OCI-LY1 (cell line): ENCODE results near the gene DDX19B.
A peak's percentile ranks its signal among the peaks of the same experiment; 100 is the strongest.

Source experiments
- H2AFZ ChIP-seq: fragments of 200-600 bp; sonication (generic), shearing (Covaris generic); 2 replicates; pipeline ENCODE4 v1.6.0; 2014; ENCODE audit warnings: antibody characterized with exemption, mild to moderate bottlenecking, low read length
- H3F3A ChIP-seq: fragments of 200-600 bp; sonication (generic), shearing (Covaris generic); 2 replicates; pipeline ENCODE4 v1.6.0; 2014; ENCODE audit warnings: mild to moderate bottlenecking, antibody characterized with exemption, low read length, moderate library complexity; ENCODE audit not compliant: insufficient read depth
- H3K27ac ChIP-seq: fragments of 200-600 bp; sonication (generic); 2 replicates; pipeline ENCODE4 v1.5.1; 2014; ENCODE audit warnings: low read length, mixed run types, mild to moderate bottlenecking, low read depth; ENCODE audit not compliant: poor library complexity, severe bottlenecking
- H3K27me3 ChIP-seq: fragments of 200-600 bp; sonication (generic); 2 replicates; pipeline ENCODE4 v1.6.0; 2014; ENCODE audit warnings: antibody characterized with exemption, mild to moderate bottlenecking, low read length, moderate library complexity; ENCODE audit not compliant: insufficient read depth
- H3K36me3 ChIP-seq: fragments of 200-600 bp; sonication (generic); 2 replicates; pipeline ENCODE4 v1.6.1; 2014; ENCODE audit warnings: mild to moderate bottlenecking, antibody characterized with exemption, low read length, moderate library complexity, mixed read lengths; ENCODE audit not compliant: insufficient read depth
- H3K4me1 ChIP-seq: fragments of 200-600 bp; sonication (generic); 2 replicates; pipeline ENCODE4 v1.5.1; 2014; ENCODE audit warnings: mild to moderate bottlenecking, low read length, moderate library complexity; ENCODE audit not compliant: insufficient read depth, severe bottlenecking
- H3K4me2 ChIP-seq: fragments of 200-600 bp; sonication (generic), shearing (Covaris generic); 2 replicates; pipeline ENCODE4 v1.6.1; 2014; ENCODE audit warnings: low read length
- H3K4me3 ChIP-seq: fragments of 200-600 bp; sonication (generic); 2 replicates; pipeline ENCODE4 v1.5.1; 2014; ENCODE audit warnings: low read length, low read depth, mild to moderate bottlenecking, mixed read lengths; ENCODE audit not compliant: poor library complexity, severe bottlenecking
- H3K79me2 ChIP-seq: fragments of 200-600 bp; shearing (Covaris generic); 2 replicates; pipeline ENCODE4 v1.6.1; 2016; ENCODE audit warnings: mixed run types, low read length, mixed read lengths; ENCODE audit not compliant: insufficient read depth
- H3K9ac ChIP-seq: fragments of 200-600 bp; sonication (generic), shearing (Covaris generic); 2 replicates; pipeline ENCODE4 v1.6.1; 2014; ENCODE audit warnings: mild to moderate bottlenecking, low read length, mixed read lengths
- H3K9me2 ChIP-seq: fragments of 200-600 bp; sonication (generic), shearing (Covaris generic); 2 replicates; pipeline ENCODE4 v1.6.1; 2014; ENCODE audit warnings: low read depth, mild to moderate bottlenecking, low read length, mixed read lengths
- H3K9me3 ChIP-seq: fragments of 200-600 bp; shearing (Covaris generic); 2 replicates; pipeline ENCODE4 v1.6.1; 2014; ENCODE audit warnings: low read length, mixed read lengths
- H4K20me1 ChIP-seq: fragments of 200-600 bp; sonication (generic), shearing (Covaris generic); 2 replicates; pipeline ENCODE4 v1.6.0; 2016; ENCODE audit warnings: mild to moderate bottlenecking, low read length; ENCODE audit not compliant: insufficient read depth
- EZH2 ChIP-seq: fragments of 200-600 bp; sonication (generic), shearing (Covaris generic); IDR thresholded peaks from 2 replicates; pipeline ENCODE4 v1.8.0; 2017; ENCODE audit warnings: borderline replicate concordance, mixed run types, mild to moderate bottlenecking, antibody characterized with exemption, low read length, moderate library complexity, mixed read lengths
- TF ChIP-seq, protein P1 (sequence below): fragments of 200-600 bp; sonication (generic), shearing (Covaris generic); IDR thresholded peaks from 2 replicates; pipeline ENCODE4 v1.5.1; 2017; ENCODE audit warnings: mild to moderate bottlenecking, antibody characterized with exemption, low read length, moderate library complexity, mixed read lengths

The DDX19B gene

DNA sequence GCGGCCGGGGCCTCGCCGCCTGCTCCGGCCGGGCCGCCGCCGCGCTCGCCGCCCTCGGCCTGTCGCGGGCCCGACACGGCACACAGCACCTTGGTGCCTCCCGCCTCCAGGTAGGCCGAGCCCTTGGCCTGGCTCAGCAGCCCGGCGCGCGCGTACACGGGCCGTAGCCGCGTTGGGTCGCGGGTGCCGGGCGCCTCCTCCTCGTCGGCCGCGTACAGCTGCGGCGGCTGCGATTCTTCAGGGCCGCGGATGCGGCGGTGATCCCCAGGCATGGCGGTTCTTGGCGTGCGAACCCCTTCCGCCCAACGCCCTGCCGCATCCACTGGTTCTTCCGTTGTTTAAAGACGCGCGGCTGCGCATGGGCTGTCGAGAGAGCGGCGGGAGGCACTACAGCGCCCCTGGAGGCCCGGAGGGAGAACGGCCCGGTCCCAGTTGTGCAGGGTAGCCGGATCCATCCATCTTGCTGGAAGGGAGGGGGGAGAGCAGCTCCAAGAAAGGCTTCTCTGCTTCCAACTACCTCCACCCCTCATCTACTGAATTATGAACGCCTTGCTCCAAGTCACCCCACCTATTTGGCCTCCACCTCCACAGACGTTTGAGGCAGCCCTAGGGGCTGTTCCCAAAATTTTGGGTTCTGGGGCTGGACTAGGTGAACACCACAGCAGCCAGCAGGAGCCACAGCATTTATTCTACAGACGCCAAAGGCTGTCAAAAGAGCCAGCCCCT, 47.2 kb upstream of the DDX19B start, which contains the start of gene EXOSC6:
Gene EXOSC6 (minus strand): TSS at position 312 of the 726 bp plus-strand sequence. CDS start 40 bp downstream, at position 272.
- H3K4me3 ChIP-seq = peak within 1 kb of the TSS; percentile 80
- H3K9me2 ChIP-seq = no peaks in the 10 kb centered on the region
- H3K79me2 ChIP-seq = peaks cover 25% of the 10 kb centered on the region
- peaks cover 15% of the 10 kb centered on the region for H3K4me1 ChIP-seq
- no peaks in the 10 kb centered on the region for H3F3A ChIP-seq
- peak within 1 kb of the TSS; percentile 89 for H3K4me2 ChIP-seq
- peak within 1 kb of the TSS; percentile 88 for H3K9ac ChIP-seq
- TF ChIP-seq, protein P1, sequence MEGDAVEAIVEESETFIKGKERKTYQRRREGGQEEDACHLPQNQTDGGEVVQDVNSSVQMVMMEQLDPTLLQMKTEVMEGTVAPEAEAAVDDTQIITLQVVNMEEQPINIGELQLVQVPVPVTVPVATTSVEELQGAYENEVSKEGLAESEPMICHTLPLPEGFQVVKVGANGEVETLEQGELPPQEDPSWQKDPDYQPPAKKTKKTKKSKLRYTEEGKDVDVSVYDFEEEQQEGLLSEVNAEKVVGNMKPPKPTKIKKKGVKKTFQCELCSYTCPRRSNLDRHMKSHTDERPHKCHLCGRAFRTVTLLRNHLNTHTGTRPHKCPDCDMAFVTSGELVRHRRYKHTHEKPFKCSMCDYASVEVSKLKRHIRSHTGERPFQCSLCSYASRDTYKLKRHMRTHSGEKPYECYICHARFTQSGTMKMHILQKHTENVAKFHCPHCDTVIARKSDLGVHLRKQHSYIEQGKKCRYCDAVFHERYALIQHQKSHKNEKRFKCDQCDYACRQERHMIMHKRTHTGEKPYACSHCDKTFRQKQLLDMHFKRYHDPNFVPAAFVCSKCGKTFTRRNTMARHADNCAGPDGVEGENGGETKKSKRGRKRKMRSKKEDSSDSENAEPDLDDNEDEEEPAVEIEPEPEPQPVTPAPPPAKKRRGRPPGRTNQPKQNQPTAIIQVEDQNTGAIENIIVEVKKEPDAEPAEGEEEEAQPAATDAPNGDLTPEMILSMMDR = peak; percentile 89
- no peak for TF ChIP-seq EZH2
- H4K20me1 ChIP-seq = no peaks in the 10 kb centered on the region
- no peak within 1 kb of the TSS for H2AFZ ChIP-seq
- peaks cover 61% of the 10 kb centered on the region for H3K36me3 ChIP-seq
- H3K9me3 ChIP-seq = no peaks in the 10 kb centered on the region
- H3K27me3 ChIP-seq = no peaks in the 10 kb centered on the region
- H3K27ac ChIP-seq = peak within 1 kb of the TSS; percentile 69

DNA sequence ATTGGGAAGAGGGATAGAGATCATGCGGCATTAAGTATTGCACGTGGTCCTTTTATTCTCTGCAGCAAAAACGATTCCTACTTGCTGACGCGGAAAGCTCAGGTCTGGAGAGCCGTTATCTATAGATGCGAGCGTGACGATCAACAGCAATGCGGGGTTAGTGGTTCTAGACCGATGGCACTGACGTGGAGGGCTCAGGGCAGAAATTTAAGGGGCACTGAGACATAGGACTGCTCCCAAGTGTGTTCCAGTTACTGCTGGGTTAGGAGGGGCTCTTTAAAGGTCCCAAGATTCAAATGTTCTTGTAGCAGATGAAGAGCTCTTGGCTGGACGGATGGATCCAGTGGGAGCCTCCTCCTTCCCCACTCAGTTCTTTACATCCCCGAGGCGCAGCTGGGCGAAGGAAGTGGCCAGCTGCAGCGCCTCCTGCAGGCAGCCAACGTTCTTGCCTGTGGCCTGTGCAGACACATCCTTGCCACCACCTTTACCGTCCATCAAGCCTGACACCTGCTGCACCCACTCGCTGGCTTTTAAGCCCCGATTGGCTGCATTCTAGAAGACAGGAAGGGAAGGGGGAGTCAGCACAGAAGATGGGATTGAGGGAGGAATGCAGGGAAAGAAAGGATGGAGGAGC, 46.5 kb upstream of the DDX19B start:
- Histone ChIP-seq H3K4me1 (peaks cover 15% of the 10 kb centered on the region), H3K4me2 (peak overlapping the region; percentile 63; the same call in 1 of the 2 replicates), H3K9me3 (no peaks in the 10 kb centered on the region), H3F3A (no peaks in the 10 kb centered on the region), H3K36me3 (peaks cover 68% of the 10 kb centered on the region), H3K79me2 (peaks cover 25% of the 10 kb centered on the region), H3K27me3 (no peaks in the 10 kb centered on the region), H3K27ac (no peak overlapping the region), H2AFZ (no peak overlapping the region), H4K20me1 (no peaks in the 10 kb centered on the region), H3K4me3 (peak overlapping the region; percentile 80), H3K9me2 (no peaks in the 10 kb centered on the region), H3K9ac (no peak overlapping the region)
- TF ChIP-seq, protein P1 = peak; percentile 66
- no peak for TF ChIP-seq EZH2

DNA sequence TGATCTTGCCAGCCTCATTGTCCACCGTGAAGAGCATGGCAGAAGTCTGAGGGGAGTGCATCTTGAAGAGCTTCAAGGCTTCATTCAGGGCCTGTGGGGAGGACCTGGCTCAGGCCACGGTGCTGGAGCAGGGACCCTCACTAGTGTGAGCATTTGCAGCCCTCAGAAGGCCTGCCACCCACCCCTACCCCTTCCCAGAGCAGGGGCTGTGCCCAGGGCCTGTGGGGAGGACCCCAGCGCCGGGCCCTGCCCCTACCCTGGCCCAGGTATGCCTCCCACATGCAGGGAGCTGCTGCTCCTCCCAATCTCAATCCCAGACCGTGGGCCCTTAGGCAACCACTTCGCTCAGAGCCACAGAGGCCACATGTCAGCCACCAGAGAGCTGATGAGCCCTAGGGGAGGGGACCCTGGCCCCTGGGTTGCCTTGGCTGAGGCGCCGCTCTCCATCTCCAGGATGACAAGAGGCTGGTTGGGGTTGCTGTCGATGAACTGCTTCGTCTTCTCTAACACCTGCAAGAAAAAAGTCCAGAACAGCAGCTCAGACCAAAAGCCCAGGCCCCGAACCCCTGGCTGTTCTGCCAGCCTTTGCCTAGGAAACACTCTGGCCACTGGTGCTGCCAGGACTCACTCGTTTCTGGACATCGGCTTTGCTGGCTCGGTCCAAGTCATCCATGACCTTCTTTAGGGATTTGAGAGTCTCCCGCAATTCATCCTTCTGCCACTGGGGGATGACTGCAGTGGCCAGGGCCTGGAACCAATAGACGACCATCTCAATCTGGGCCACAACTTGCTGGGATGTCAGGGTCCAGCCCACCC, 45.5 kb upstream of the DDX19B start:
- H4K20me1 ChIP-seq = no peaks in the 10 kb centered on the region

More for the DNA sequence above, 45.5 kb upstream of the DDX19B start:
- Histone ChIP-seq H3K79me2 (peaks cover 24% of the 10 kb centered on the region), H3K27me3 (no peaks in the 10 kb centered on the region), H3K36me3 (peaks cover 78% of the 10 kb centered on the region), H2AFZ (no peak overlapping the region), H3K9me2 (no peaks in the 10 kb centered on the region), H3K4me1 (peaks cover 15% of the 10 kb centered on the region), H3K9ac (no peak overlapping the region), H3F3A (no peaks in the 10 kb centered on the region), H3K9me3 (no peaks in the 10 kb centered on the region), H3K4me2 (no peak overlapping the region), H3K4me3 (no peak overlapping the region), H3K27ac (no peak overlapping the region)
- no peak for TF ChIP-seq EZH2
- TF ChIP-seq, protein P1 = peak; percentile 37; the same call in 1 of the 2 replicates
